PC-3 (cell line): ENCODE measurements around the gene CDH4. TPM values are rescaled to one million over a fixed set of nuclear protein-coding genes. Genes with fewer than 3 reads are reported as not detected.

Experiments used
- ATAC-seq: fragments of 200-7000 bp; cut with Tn5 transposase; 2 replicates; pipeline ENCODE4 v1.9.1; 2020; ENCODE audit warnings: mild to moderate bottlenecking, moderate library complexity
- BruUV-seq: library from RNA; stranded (reverse); fragments of 400-500 nt; replicated peaks from 2 replicates; lab custom pipeline; 2021; lab: Mats Ljungman, UMichigan
- CTCF ChIA-PET: fragments of 300-600 bp; sonication (Branson Sonifier 250); formaldehyde crosslinking; loops from one replicate; lab custom pipeline; 2022; ENCODE audit warnings: antibody characterized with exemption; lab: Charles Lee
- POLR2A ChIA-PET: fragments of 300-600 bp; sonication (Branson Sonifier 250); formaldehyde crosslinking; loops from one replicate; lab custom pipeline; 2022; ENCODE audit warnings: antibody characterized with exemption; ENCODE audit not compliant: unreplicated experiment; lab: Charles Lee
- DNase-seq: peaks from one replicate; pipeline ENCODE4 v3.0.0-alpha.2; 2015
- H2AFZ ChIP-seq: fragments of 300-600 bp; sonication (generic); 2 replicates; pipeline ENCODE4 v1.6.0; 2016; ENCODE audit warnings: antibody characterized with exemption, low read length
- H3F3A ChIP-seq: fragments of 300-600 bp; sonication (generic); one replicate; pipeline ENCODE4 v1.6.0; 2017; ENCODE audit warnings: antibody characterized with exemption, low read length, control low read depth, mild to moderate bottlenecking; ENCODE audit not compliant: unreplicated experiment
- H3K27ac ChIP-seq: fragments of 300-600 bp; sonication (generic); 2 replicates; pipeline ENCODE4 v1.5.1; 2016; ENCODE audit warnings: mild to moderate bottlenecking, low read length
- H3K27me3 ChIP-seq: fragments of 300-600 bp; sonication (generic); 2 replicates; pipeline ENCODE4 v1.6.1; 2016; ENCODE audit warnings: low read length, mixed read lengths
- H3K36me3 ChIP-seq: fragments of 300-600 bp; sonication (generic); 2 replicates; pipeline ENCODE4 v1.6.1; 2016; ENCODE audit warnings: low read depth, mixed run types, low read length, mixed read lengths
- H3K4me1 ChIP-seq: fragments of 300-600 bp; sonication (generic); 2 replicates; pipeline ENCODE4 v1.5.1; 2016; ENCODE audit warnings: low read length; ENCODE audit not compliant: insufficient read depth
- H3K4me2 ChIP-seq: fragments of 300-600 bp; sonication (generic); 2 replicates; pipeline ENCODE4 v1.6.0; 2016; ENCODE audit warnings: low read length
- H3K4me3 ChIP-seq: fragments of 300-600 bp; sonication (generic); 2 replicates; pipeline ENCODE4 v1.5.1; 2016; ENCODE audit warnings: mild to moderate bottlenecking, low read length, mixed read lengths
- H3K79me2 ChIP-seq: fragments of 300-600 bp; sonication (generic); 2 replicates; pipeline ENCODE4 v1.6.1; 2017; ENCODE audit warnings: low read length, mixed read lengths
- H3K9ac ChIP-seq: fragments of 300-600 bp; sonication (generic); 2 replicates; pipeline ENCODE4 v1.6.0; 2016; ENCODE audit warnings: mild to moderate bottlenecking, low read length
- H3K9me2 ChIP-seq: fragments of 300-600 bp; sonication (generic); replicated peaks from 2 replicates; pipeline ENCODE4 v1.6.1; 2016; ENCODE audit warnings: mixed run types, low read length, mixed read lengths
- H3K9me3 ChIP-seq: fragments of 300-600 bp; sonication (generic); 2 replicates; pipeline ENCODE4 v1.6.1; 2016; ENCODE audit warnings: low read length, mixed read lengths
- H4K20me1 ChIP-seq: fragments of 300-600 bp; sonication (generic); 2 replicates; pipeline ENCODE4 v1.6.1; 2016; ENCODE audit warnings: low read length, mixed read lengths
- CTCF ChIP-seq: fragments of 300-600 bp; sonication (generic); conservative IDR thresholded peaks from 2 replicates; pipeline ENCODE4 v1.5.1; 2017; ENCODE audit warnings: antibody characterized with exemption, low read depth, mild to moderate bottlenecking, low read length
- EZH2 ChIP-seq: fragments of 300-600 bp; sonication (generic); IDR thresholded peaks from one replicate; pipeline ENCODE4 v1.6.1; 2017; ENCODE audit warnings: antibody characterized with exemption, mild to moderate bottlenecking, low read length; ENCODE audit not compliant: unreplicated experiment
- EZH2phosphoT487 ChIP-seq: fragments of 300-600 bp; sonication (generic); IDR thresholded peaks from 2 replicates; pipeline ENCODE4 v1.6.1; 2018; ENCODE audit warnings: mild to moderate bottlenecking, antibody characterized with exemption, low read length, borderline replicate concordance
- intact Hi-C: fragments of 100-400 bp; cut with micrococcal nuclease; formaldehyde crosslinking; loops from 2 replicates; pipeline ENCODE4 v1.9.0; 2023
- total RNA-seq: library from RNA; depleted of rRNA; stranded (reverse); fragments of >200 nt; gene quantifications from 2 replicates; pipeline ENCODE4 v1.2.3, GENCODE V29; 2014

CDH4 gene
- total RNA-seq, 1 experiment from 2014 or later: not detected

GRCh38 chr20:61955668-61956395 lies 703.8 kb downstream of the CDH4 start:
- intact Hi-C loops: no loop called here
- no peak overlapping the region for H3K9ac ChIP-seq
- ChIA-PET POLR2A (no interaction called here), CTCF (no interaction called here)
- H3K27ac ChIP-seq: no peak overlapping the region
- no peaks in the 10 kb centered on the region for H3F3A ChIP-seq
- no peak overlapping the region for H3K4me2 ChIP-seq
- no peaks in the 10 kb centered on the region for H3K36me3 ChIP-seq
- H3K9me2 ChIP-seq: no peaks in the 10 kb centered on the region
- no peaks in the 10 kb centered on the region for H3K79me2 ChIP-seq
- ATAC-seq (no peak), DNase-seq (no peak)
- BruUV-seq: no TSS peak
- no peak overlapping the region for H3K4me3 ChIP-seq
- H2AFZ ChIP-seq: no peak overlapping the region
- no peak for TF ChIP-seq CTCF
- no peak for TF ChIP-seq EZH2phosphoT487
- no peak for TF ChIP-seq EZH2
- peaks cover 28% of the 10 kb centered on the region for H3K27me3 ChIP-seq
- H3K4me1 ChIP-seq: no peaks in the 10 kb centered on the region
- H4K20me1 ChIP-seq: no peaks in the 10 kb centered on the region
- no peaks in the 10 kb centered on the region for H3K9me3 ChIP-seq

GRCh38 chr20:61956396-61957342 lies 704.6 kb downstream of the CDH4 start:
- intact Hi-C loops: no loop called here
- H3K36me3 ChIP-seq: no peaks in the 10 kb centered on the region
- H2AFZ ChIP-seq: no peak overlapping the region
- no peaks in the 10 kb centered on the region for H3K4me1 ChIP-seq
- TF ChIP-seq EZH2phosphoT487 (no peak), CTCF (no peak), EZH2 (no peak)
- CTCF ChIA-PET: no interaction called here
- no peak overlapping the region for H3K9ac ChIP-seq
- no TSS peak for BruUV-seq
- no peaks in the 10 kb centered on the region for H4K20me1 ChIP-seq
- H3K4me2 ChIP-seq: no peak overlapping the region
- no peaks in the 10 kb centered on the region for H3K9me2 ChIP-seq
- peaks cover 28% of the 10 kb centered on the region for H3K27me3 ChIP-seq
- no peaks in the 10 kb centered on the region for H3K79me2 ChIP-seq
- ATAC-seq: no peak
- POLR2A ChIA-PET: no interaction called here
- H3K4me3 ChIP-seq: no peak overlapping the region
- no peaks in the 10 kb centered on the region for H3K9me3 ChIP-seq
- H3K27ac ChIP-seq: no peak overlapping the region
- no peaks in the 10 kb centered on the region for H3F3A ChIP-seq
- DNase-seq: no peak
